Measurements from ENCODE around the gene NCMAP. TPM values are rescaled to one million over a fixed set of nuclear protein-coding genes. Genes with fewer than 3 reads are reported as not detected.

The NCMAP gene
- total and polyA plus RNA-seq, 2 experiments from 2014 or later: 0.17 to 0.23 TPM

GRCh38 chr1:24606296-24606605, 50.4 kb downstream of the NCMAP start:
- no peaks in the 10 kb centered on the region for H3K36me3 ChIP-seq (ENCODE audit: insufficient read depth)
- Mint-ChIP-seq H3K27me3 (ENCODE audit: insufficient read depth, low read depth, poor library complexity) (no peaks in the 10 kb centered on the region), H3K36me3 (ENCODE audit: low read depth) (no peaks in the 10 kb centered on the region), H3K4me3 (no peak overlapping the region), H3K9me3 (no peaks in the 10 kb centered on the region), H3K27ac (no peak overlapping the region), H3K4me1 (no peaks in the 10 kb centered on the region)
- no peak overlapping the region for H2AFZ ChIP-seq
- TF ChIP-seq JUNB (IDR thresholded peaks at IDR 0.05; ENCODE audit: unreplicated experiment) (no peak), ZNF114 (CRISPR knock-in tag; IDR thresholded peaks at IDR 0.05) (no peak), EZH2 (IDR thresholded peaks at IDR 0.05; ENCODE audit: low read depth, unreplicated experiment) (no peak), NANOG (IDR thresholded peaks at IDR 0.05; ENCODE audit: borderline replicate concordance) (no peak), ETS1 (IDR thresholded peaks at IDR 0.05) (no peak), ZNF462 (CRISPR knock-in tag; IDR thresholded peaks at IDR 0.05) (no peak), STAT1 (IDR thresholded peaks at IDR 0.05; ENCODE audit: unreplicated experiment) (no peak), EZH2phosphoT487 (IDR thresholded peaks at IDR 0.05; ENCODE audit: unreplicated experiment) (no peak), ZNF331 (CRISPR knock-in tag; IDR thresholded peaks at IDR 0.05; ENCODE audit: low read depth) (no peak), CREB1 (CRISPR knock-in tag; IDR thresholded peaks at IDR 0.05; ENCODE audit: low read depth) (no peak), REST (IDR thresholded peaks at IDR 0.05; ENCODE audit: unreplicated experiment) (no peak), CTCF (conservative IDR thresholded peaks at IDR 0.05; ENCODE audit: low read depth in 2 of 2) (no peak), POLR2AphosphoS5 (IDR thresholded peaks at IDR 0.05; ENCODE audit: low read depth) (no peak)
- H4K20me1 ChIP-seq (replicated peaks; ENCODE audit: insufficient read depth): no peaks in the 10 kb centered on the region
- no peak overlapping the region for H3K4me3 ChIP-seq
- no peak for ATAC-seq
- no peak for DNase-seq (ENCODE audit: low spot score)
- no peak overlapping the region for H3K4me2 ChIP-seq
- H3K27ac ChIP-seq (ENCODE audit: low read depth): no peak overlapping the region
- H3K4me1 ChIP-seq (ENCODE audit: insufficient read depth): no peaks in the 10 kb centered on the region
- no peaks in the 10 kb centered on the region for H3K79me2 ChIP-seq (replicated peaks; ENCODE audit: insufficient read depth)
- no peaks in the 10 kb centered on the region for H3F3A ChIP-seq (replicated peaks; ENCODE audit: low read depth)
- H3K9me2 ChIP-seq (ENCODE audit: insufficient read depth): no peaks in the 10 kb centered on the region
- no peaks in the 10 kb centered on the region for H3K27me3 ChIP-seq (ENCODE audit: insufficient read depth)

Data from GM23338 (cell line).